ENCODE measurements around the gene KLHDC9. TPM values are rescaled to one million over a fixed set of nuclear protein-coding genes. Genes with fewer than 3 reads are reported as not detected.

KLHDC9 gene
- total and polyA plus RNA-seq, 2 of the 13 experiments (the other 11 are each of a cell fraction or from before 2014, with no cell fraction given), result 2.9 TPM

DNA sequence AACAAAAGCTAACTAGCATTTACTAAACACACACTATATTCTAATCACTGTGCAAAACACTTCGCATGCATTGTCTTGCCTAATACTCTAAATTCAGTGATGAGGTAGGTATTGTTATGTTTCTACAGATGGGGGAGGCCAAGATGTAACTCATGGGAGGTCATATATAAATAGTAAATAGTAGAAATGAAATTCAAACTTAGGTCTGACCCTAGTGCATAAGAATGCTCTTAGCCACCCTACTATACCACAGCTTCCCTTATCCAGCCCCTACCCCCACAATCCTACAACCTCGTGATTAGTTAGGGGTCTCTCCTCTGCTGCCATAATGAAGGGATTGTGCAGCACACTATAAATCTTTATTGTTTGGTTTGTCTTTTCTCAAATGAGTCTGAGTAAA, 16.4 kb downstream of the KLHDC9 start (continued):
- TF ChIP-seq, protein P1, sequence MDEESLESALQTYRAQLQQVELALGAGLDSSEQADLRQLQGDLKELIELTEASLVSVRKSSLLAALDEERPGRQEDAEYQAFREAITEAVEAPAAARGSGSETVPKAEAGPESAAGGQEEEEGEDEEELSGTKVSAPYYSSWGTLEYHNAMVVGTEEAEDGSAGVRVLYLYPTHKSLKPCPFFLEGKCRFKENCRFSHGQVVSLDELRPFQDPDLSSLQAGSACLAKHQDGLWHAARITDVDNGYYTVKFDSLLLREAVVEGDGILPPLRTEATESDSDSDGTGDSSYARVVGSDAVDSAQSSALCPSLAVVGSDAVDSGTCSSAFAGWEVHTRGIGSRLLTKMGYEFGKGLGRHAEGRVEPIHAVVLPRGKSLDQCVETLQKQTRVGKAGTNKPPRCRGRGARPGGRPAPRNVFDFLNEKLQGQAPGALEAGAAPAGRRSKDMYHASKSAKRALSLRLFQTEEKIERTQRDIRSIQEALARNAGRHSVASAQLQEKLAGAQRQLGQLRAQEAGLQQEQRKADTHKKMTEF (CRISPR knock-in tag; IDR thresholded peaks at IDR 0.05), result no peak
- no peak for TF ChIP-seq ZKSCAN1 (IDR thresholded peaks at IDR 0.05; ENCODE audit: low read length)
- TF ChIP-seq, protein P2, sequence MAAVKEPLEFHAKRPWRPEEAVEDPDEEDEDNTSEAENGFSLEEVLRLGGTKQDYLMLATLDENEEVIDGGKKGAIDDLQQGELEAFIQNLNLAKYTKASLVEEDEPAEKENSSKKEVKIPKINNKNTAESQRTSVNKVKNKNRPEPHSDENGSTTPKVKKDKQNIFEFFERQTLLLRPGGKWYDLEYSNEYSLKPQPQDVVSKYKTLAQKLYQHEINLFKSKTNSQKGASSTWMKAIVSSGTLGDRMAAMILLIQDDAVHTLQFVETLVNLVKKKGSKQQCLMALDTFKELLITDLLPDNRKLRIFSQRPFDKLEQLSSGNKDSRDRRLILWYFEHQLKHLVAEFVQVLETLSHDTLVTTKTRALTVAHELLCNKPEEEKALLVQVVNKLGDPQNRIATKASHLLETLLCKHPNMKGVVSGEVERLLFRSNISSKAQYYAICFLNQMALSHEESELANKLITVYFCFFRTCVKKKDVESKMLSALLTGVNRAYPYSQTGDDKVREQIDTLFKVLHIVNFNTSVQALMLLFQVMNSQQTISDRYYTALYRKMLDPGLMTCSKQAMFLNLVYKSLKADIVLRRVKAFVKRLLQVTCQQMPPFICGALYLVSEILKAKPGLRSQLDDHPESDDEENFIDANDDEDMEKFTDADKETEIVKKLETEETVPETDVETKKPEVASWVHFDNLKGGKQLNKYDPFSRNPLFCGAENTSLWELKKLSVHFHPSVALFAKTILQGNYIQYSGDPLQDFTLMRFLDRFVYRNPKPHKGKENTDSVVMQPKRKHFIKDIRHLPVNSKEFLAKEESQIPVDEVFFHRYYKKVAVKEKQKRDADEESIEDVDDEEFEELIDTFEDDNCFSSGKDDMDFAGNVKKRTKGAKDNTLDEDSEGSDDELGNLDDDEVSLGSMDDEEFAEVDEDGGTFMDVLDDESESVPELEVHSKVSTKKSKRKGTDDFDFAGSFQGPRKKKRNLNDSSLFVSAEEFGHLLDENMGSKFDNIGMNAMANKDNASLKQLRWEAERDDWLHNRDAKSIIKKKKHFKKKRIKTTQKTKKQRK (IDR thresholded peaks at IDR 0.05; ENCODE audit: low read length), result no peak

DNA sequence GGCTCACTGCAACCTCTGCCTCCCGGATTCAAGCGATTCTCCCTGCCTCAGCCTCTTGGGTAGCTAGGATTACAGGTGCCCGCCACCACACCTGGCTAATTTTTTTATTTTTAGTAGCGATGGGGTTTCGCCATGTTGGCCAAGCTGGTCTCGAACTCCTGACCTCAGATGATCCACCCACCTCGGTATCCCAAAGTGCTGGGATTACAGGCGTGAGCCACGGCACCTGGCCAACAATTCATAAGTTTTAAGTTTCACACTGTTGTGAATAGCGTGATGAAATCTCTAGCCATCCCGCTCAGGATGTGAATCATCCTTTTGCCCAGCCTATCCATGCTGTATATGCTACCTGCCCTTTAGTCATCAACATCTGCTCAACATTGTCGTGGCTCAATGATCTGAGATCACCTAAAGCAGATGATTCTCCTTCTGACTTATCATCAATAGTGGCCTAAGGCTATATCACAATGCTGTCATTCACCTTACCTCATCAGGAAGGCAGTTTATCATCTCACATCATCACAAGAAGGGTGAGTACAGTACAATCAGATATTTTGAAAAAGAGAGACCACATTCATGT, 17.1 kb downstream of the KLHDC9 start:
- POLR2A ChIA-PET, result no interaction called here
- Histone ChIP-seq H3K9me3 (ENCODE audit: low read length) (no peaks in the 10 kb centered on the region), H3K36me3 (replicated peaks in 1 of 2; ENCODE audit: control insufficient read depth in 1 of 2, insufficient read depth in 2 of 2, low read length in 2 of 2) (peaks cover 0 to 9% of the 10 kb centered on the region in 2 experiments), H2AFZ (ENCODE audit: low read length) (no peak overlapping the region), H3K27ac (ENCODE audit: extremely low read length, insufficient read depth, low read length) (no peak overlapping the region), H3K4me1 (ENCODE audit: insufficient read depth, low read length) (peaks cover 65% of the 10 kb centered on the region), H4K20me1 (ENCODE audit: insufficient read depth, low read length) (peaks cover 11% of the 10 kb centered on the region; the same call in 1 of the 2 replicates), H3K79me2 (ENCODE audit: insufficient read depth, low read length) (peaks cover 82% of the 10 kb centered on the region), H3K4me2 (ENCODE audit: low read depth, low read length) (peak overlapping the region; percentile 98), H3K27me3 (ENCODE audit: control insufficient read depth in 1 of 2, insufficient read depth in 2 of 2, low read length in 2 of 2) (no peaks in the 10 kb centered on the region; a peak in 1 of 5 replicates), H3K9ac (ENCODE audit: insufficient read depth, low read depth, low read length) (no peak overlapping the region), H3K4me3 (replicated peaks in 1 of 3; ENCODE audit: insufficient read depth in 1 of 3, low read depth in 2 of 3, low read length in 3 of 3) (0 out of 6 replicates have a peak overlapping the region, but pooled peaks of 1 of the 3 experiments have one; percentile 12)
- FAIRE-seq (no peak), ATAC-seq (no peak), DNase-seq (ENCODE audit: low spot score) (peak; percentile 32)
- BruUV-seq (replicated peaks), result no TSS peak
- CTCF ChIA-PET (ENCODE audit: low intra/inter-chr PET ratio, low total read pairs), result no interaction called here
- 81% methylated on average over 12 of the region's 12 CpGs for WGBS (ENCODE audit: low lambda C conversion rate)
- intact Hi-C loops (cut with micrococcal nuclease; ENCODE audit: unreplicated experiment), result no loop called here
- in situ Hi-C loops (cut with HindIII; ENCODE audit: extremely low pct_ligation_motif_present, low pct_unique_long_range_greater_than_20kb), result no loop called here
- 0 out of 2 replicates have a peak, but pooled peaks have one; percentile 34 for TF ChIP-seq CEBPB (IDR thresholded peaks at IDR 0.05; ENCODE audit: borderline replicate concordance, low read depth, low read length)
- peak; percentile 19; the same call in 1 of the 2 replicates for TF ChIP-seq CEBPG (CRISPR knock-in tag; IDR thresholded peaks at IDR 0.05)
- TF ChIP-seq, protein P3, sequence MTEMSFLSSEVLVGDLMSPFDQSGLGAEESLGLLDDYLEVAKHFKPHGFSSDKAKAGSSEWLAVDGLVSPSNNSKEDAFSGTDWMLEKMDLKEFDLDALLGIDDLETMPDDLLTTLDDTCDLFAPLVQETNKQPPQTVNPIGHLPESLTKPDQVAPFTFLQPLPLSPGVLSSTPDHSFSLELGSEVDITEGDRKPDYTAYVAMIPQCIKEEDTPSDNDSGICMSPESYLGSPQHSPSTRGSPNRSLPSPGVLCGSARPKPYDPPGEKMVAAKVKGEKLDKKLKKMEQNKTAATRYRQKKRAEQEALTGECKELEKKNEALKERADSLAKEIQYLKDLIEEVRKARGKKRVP (CRISPR knock-in tag; IDR thresholded peaks at IDR 0.05), result peak in 1 of 2 experiments; percentile 67; a peak in 1 of 4 replicates
- 0 out of 2 replicates have a peak, but pooled peaks have one; percentile 34 for TF ChIP-seq SAP130 (CRISPR knock-in tag; IDR thresholded peaks at IDR 0.05; ENCODE audit: low read depth)
- TF ChIP-seq ZBTB38 (CRISPR knock-in tag; IDR thresholded peaks at IDR 0.05), result peak; percentile 67
- TF ChIP-seq FOSL2 (CRISPR knock-in tag; IDR thresholded peaks at IDR 0.05), result peak; percentile 89
- TF ChIP-seq, protein P4, sequence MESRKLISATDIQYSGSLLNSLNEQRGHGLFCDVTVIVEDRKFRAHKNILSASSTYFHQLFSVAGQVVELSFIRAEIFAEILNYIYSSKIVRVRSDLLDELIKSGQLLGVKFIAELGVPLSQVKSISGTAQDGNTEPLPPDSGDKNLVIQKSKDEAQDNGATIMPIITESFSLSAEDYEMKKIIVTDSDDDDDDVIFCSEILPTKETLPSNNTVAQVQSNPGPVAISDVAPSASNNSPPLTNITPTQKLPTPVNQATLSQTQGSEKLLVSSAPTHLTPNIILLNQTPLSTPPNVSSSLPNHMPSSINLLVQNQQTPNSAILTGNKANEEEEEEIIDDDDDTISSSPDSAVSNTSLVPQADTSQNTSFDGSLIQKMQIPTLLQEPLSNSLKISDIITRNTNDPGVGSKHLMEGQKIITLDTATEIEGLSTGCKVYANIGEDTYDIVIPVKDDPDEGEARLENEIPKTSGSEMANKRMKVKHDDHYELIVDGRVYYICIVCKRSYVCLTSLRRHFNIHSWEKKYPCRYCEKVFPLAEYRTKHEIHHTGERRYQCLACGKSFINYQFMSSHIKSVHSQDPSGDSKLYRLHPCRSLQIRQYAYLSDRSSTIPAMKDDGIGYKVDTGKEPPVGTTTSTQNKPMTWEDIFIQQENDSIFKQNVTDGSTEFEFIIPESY (CRISPR knock-in tag; IDR thresholded peaks at IDR 0.05), result peak; percentile 75; the same call in 1 of the 2 replicates
- TF ChIP-seq SYNCRIP (IDR thresholded peaks at IDR 0.05; ENCODE audit: insufficient read depth, low read depth, low read length), result no peak
- 0 out of 2 replicates have a peak, but pooled peaks have one; percentile 35 for TF ChIP-seq ZNF121 (CRISPR knock-in tag; IDR thresholded peaks at IDR 0.05)
- TF ChIP-seq, protein P5, sequence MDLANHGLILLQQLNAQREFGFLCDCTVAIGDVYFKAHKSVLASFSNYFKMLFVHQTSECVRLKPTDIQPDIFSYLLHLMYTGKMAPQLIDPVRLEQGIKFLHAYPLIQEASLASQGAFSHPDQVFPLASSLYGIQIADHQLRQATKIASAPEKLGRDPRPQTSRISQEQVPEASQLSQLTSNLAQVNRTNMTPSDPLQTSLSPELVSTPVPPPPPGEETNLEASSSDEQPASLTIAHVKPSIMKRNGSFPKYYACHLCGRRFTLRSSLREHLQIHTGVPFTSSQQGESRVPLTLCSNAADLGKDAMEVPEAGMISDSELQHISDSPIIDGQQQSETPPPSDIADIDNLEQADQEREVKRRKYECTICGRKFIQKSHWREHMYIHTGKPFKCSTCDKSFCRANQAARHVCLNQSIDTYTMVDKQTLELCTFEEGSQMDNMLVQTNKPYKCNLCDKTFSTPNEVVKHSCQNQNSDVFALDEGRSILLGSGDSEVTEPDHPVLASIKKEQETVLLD (CRISPR knock-in tag; IDR thresholded peaks at IDR 0.05; ENCODE audit: low read depth), result no peak

Measured in HepG2 (cell line).